Measurements from ENCODE around the gene RIMBP2.

- TF ChIP-seq POLR2AphosphoS5 (IDR thresholded peaks at IDR 0.05) (no peak), EZH2 (IDR thresholded peaks at IDR 0.05; ENCODE audit: borderline replicate concordance, insufficient read depth, low read length, poor library complexity, severe bottlenecking) (no peak), CTCF (IDR thresholded peaks at IDR 0.05; ENCODE audit: poor library complexity, severe bottlenecking) (no peak), RAD21 (conservative IDR thresholded peaks at IDR 0.05) (no peak)
These were observed 226.8 kb downstream of the RIMBP2 start for GRCh38 chr12:130489293-130489692.

Measured in neural cell (in vitro differentiated cells).